Endothelial cell of umbilical vein (primary cell): ENCODE data around the gene ABCB9. TPM values are rescaled to one million over a fixed set of nuclear protein-coding genes. Genes with fewer than 3 reads are reported as not detected.

Experiments
- BruUV-seq: library from RNA; stranded (reverse); fragments of 400-500 nt; replicated peaks from 2 replicates; lab custom pipeline; 2021; lab: Mats Ljungman, UMichigan
- CTCF ChIA-PET: fragments of 300-600, 350-600 bp; sonication (Branson Sonifier 250); formaldehyde crosslinking; loops from one replicate; lab custom pipeline; 2021; ENCODE audit warnings: antibody characterized with exemption, inconsistent platforms; lab: Charles Lee
- POLR2A ChIA-PET: fragments of 300-600, 350-600 bp; sonication (Branson Sonifier 250); formaldehyde crosslinking; loops from one replicate; lab custom pipeline; 2021; ENCODE audit warnings: antibody characterized with exemption, inconsistent platforms; lab: Charles Lee
- DNase-seq: peaks from one replicate; pipeline ENCODE4 v3.0.0-alpha.2; 2011; ENCODE audit warnings: low read depth, low spot score
- FAIRE-seq: peaks from 2 replicates; lab custom pipeline; 2011; peaks lifted over from hg19 to GRCh38; lab: Jason Lieb, UNC
- H2AFZ ChIP-seq: 2 replicates; pipeline ENCODE4 v1.6.0; 2012; ENCODE audit warnings: low read depth, low read length, control low read depth, inconsistent platforms
- H3K27ac ChIP-seq: 2 replicates; pipeline ENCODE4 v1.5.1; 2011; ENCODE audit warnings: low read depth, mild to moderate bottlenecking, control low read depth, low read length, moderate library complexity; ENCODE audit not compliant: insufficient read depth
- H3K27me3 ChIP-seq, 2 experiments: 2 replicates each; pipeline versions ENCODE4 v1.6.0 to v1.6.1; 2011; ENCODE audit warnings: low read length in 2 of 2, mixed read lengths in 1 of 2; ENCODE audit not compliant: control insufficient read depth in 2 of 2, insufficient read depth in 2 of 2
- H3K36me3 ChIP-seq, 2 experiments: 2 replicates in 1 of 2; 3 replicates in 1 of 2; pipeline ENCODE4 v1.5.1; 2011; ENCODE audit warnings: low read length in 2 of 2, mild to moderate bottlenecking in 1 of 2, moderate library complexity in 1 of 2; ENCODE audit not compliant: control insufficient read depth in 2 of 2, insufficient read depth in 2 of 2; ENCODE audit errors: extremely low read depth in 1 of 2
- H3K4me1 ChIP-seq: 3 replicates; pipeline ENCODE4 v1.5.1; 2011; ENCODE audit warnings: mild to moderate bottlenecking, low read length; ENCODE audit not compliant: control insufficient read depth, insufficient read depth; ENCODE audit errors: extremely low read depth
- H3K4me2 ChIP-seq: 2 replicates; pipeline ENCODE4 v1.6.1; 2011; ENCODE audit warnings: low read length, control low read depth, mixed read lengths; ENCODE audit not compliant: insufficient read depth
- H3K4me3 ChIP-seq, 3 experiments: fragments of 200-600 bp in 1 of 3; sonication (generic), shearing (Covaris generic) in 1 of 3; replicated peaks in 1 of 3; 2 replicates each; pipeline ENCODE4 v1.5.1; 2011 to 2016; ENCODE audit warnings: control low read depth in 3 of 3, low read length in 3 of 3, mild to moderate bottlenecking in 2 of 3, inconsistent platforms in 1 of 3, low read depth in 1 of 3, moderate library complexity in 1 of 3; ENCODE audit not compliant: insufficient read depth in 1 of 3
- H3K79me2 ChIP-seq: 2 replicates; pipeline ENCODE4 v1.6.0; 2012; ENCODE audit warnings: low read length, inconsistent platforms; ENCODE audit not compliant: control insufficient read depth, insufficient read depth
- H3K9ac ChIP-seq: replicated peaks from 2 replicates; pipeline ENCODE3; 2011; ENCODE audit warnings: low read length, control low read depth; ENCODE audit not compliant: insufficient read depth; ENCODE audit errors: extremely low read depth
- H3K9me1 ChIP-seq: replicated peaks from 3 replicates; pipeline ENCODE4 v1.6.0; 2011; ENCODE audit warnings: mild to moderate bottlenecking, low read length; ENCODE audit not compliant: control insufficient read depth, insufficient read depth; ENCODE audit errors: extremely low read depth
- H3K9me3 ChIP-seq: replicated peaks from 2 replicates; pipeline ENCODE4 v1.5.1; 2012; ENCODE audit warnings: low read length, inconsistent platforms; ENCODE audit not compliant: control insufficient read depth, insufficient read depth
- H4K20me1 ChIP-seq: replicated peaks from 2 replicates; pipeline ENCODE3; 2011; ENCODE audit warnings: mild to moderate bottlenecking, low read length; ENCODE audit not compliant: control insufficient read depth, insufficient read depth; ENCODE audit errors: extremely low read depth
- EZH2 ChIP-seq: IDR thresholded peaks from 2 replicates; pipeline ENCODE4 v1.6.1; 2012; ENCODE audit warnings: borderline replicate concordance, low read depth, mild to moderate bottlenecking, moderate library complexity, low read length, inconsistent platforms; ENCODE audit not compliant: severe bottlenecking
- FOS ChIP-seq: IDR thresholded peaks from 2 replicates; pipeline ENCODE4 v1.6.1; 2011; ENCODE audit warnings: mild to moderate bottlenecking, low read length, moderate library complexity, borderline replicate concordance; ENCODE audit not compliant: insufficient read depth
- GATA2 ChIP-seq: IDR thresholded peaks from 2 replicates; pipeline ENCODE4 v1.7.0; 2011; ENCODE audit warnings: low read depth, mild to moderate bottlenecking, moderate library complexity, mixed read lengths, low read length; ENCODE audit not compliant: insufficient read length, insufficient read depth
- JUN ChIP-seq: IDR thresholded peaks from 2 replicates; pipeline ENCODE4 v1.6.1; 2011; ENCODE audit warnings: borderline replicate concordance, low read depth; ENCODE audit not compliant: insufficient read length, insufficient read depth
- MAX ChIP-seq: IDR thresholded peaks from 2 replicates; pipeline ENCODE4 v1.6.1; 2011; ENCODE audit not compliant: insufficient read depth, insufficient read length
- MYC ChIP-seq: IDR thresholded peaks from one replicate; pipeline ENCODE4 v1.6.1; 2011; ENCODE audit warnings: mild to moderate bottlenecking, low read depth, low read length
- POLR2A ChIP-seq: IDR thresholded peaks from 2 replicates; pipeline ENCODE4 v1.6.1; 2012; ENCODE audit warnings: low read depth, mild to moderate bottlenecking, control low read depth, low read length
- POLR2AphosphoS5 ChIP-seq: IDR thresholded peaks from 2 replicates; pipeline ENCODE4 v1.6.1; 2012; ENCODE audit warnings: low read depth, mild to moderate bottlenecking, control low read depth, low read length, moderate library complexity; ENCODE audit not compliant: insufficient read depth
- dilution Hi-C: fragments of 300-500 bp; cut with MboI; formaldehyde crosslinking; loops from one replicate; pipeline ENCODE4 v1.15.0; 2019; ENCODE audit warnings: low sequenced_read_pairs; ENCODE audit not compliant: extremely low pct_ligation_motif_present
- intact Hi-C: fragments of 100-400 bp; cut with micrococcal nuclease; formaldehyde crosslinking; loops from one replicate; pipeline ENCODE4 v1.10.0; 2022
- polyA plus RNA-seq, 4 experiments: library from polyadenylated mRNA; depleted of rRNA in 3 of 4; stranded (reverse) in 3 of 4; unstranded in 1 of 4; fragments of >200 nt; gene quantifications; 2 replicates each; pipeline versions ENCODE4 v1.2.1 to v1.2.3, GENCODE V29; 2011 to 2012; ENCODE audit warnings: missing spikeins in 1 of 4
- total RNA-seq: library from RNA; stranded (reverse); gene quantifications from 2 replicates; pipeline ENCODE4 v1.2.3, GENCODE V29; 2021
- TF ChIP-seq, protein P1 (sequence below), 2 donors: IDR thresholded peaks; 1 replicate in 1 of 2; 2 replicates in 1 of 2; pipeline ENCODE4 v1.5.1; 2011; ENCODE audit warnings: low read length in 2 of 2, mild to moderate bottlenecking in 2 of 2, moderate library complexity in 2 of 2, control low read depth in 1 of 2, inconsistent platforms in 1 of 2, low read depth in 1 of 2; ENCODE audit not compliant: insufficient read depth in 1 of 2; ENCODE audit errors: extremely low read depth in 1 of 2

Gene ABCB9
- total and polyA plus RNA-seq, 2 donors (not counting 3 experiments of a cell fraction or from before 2014, with no cell fraction given) = 11.7 to 16.9 TPM

DNA sequence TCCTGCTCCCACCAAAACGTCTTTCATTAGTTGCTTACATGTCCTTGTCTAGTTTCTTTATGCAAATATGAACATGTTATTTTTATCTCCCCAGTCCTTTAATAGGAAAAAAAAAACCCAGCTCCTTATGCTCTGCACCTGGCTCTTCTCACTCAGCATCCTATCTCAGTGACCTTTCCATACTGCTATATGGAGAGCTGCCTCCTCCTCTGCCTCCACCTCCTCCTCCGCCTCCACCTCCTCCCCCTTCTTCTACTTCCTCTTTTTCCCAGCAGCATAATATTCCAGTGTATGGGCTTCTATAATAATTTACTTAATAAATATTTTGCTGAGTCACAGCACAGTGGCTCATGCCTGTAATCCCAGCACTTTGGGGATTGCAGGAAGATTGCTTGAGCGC is 31.5 kb downstream of the ABCB9 start:
- POLR2A ChIA-PET = no interaction called here
- Histone ChIP-seq H3K9me1 (no peaks in the 10 kb centered on the region), H3K27ac (no peak overlapping the region), H3K36me3 (peaks cover 0 to 2% of the 10 kb centered on the region in 2 experiments), H3K9me3 (no peaks in the 10 kb centered on the region), H4K20me1 (no peaks in the 10 kb centered on the region), H3K27me3 (no peaks in the 10 kb centered on the region), H3K4me2 (no peak overlapping the region), H3K79me2 (no peaks in the 10 kb centered on the region), H3K4me1 (no peaks in the 10 kb centered on the region), H2AFZ (no peak overlapping the region), H3K9ac (no peak overlapping the region), H3K4me3 (no peak overlapping the region)
- intact Hi-C loops = no loop called here
- no peak for DNase-seq
- TF ChIP-seq MYC (no peak), EZH2 (no peak), MAX (no peak), JUN (no peak), FOS (no peak), POLR2AphosphoS5 (no peak), GATA2 (no peak), POLR2A (no peak)
- TF ChIP-seq, protein P1, sequence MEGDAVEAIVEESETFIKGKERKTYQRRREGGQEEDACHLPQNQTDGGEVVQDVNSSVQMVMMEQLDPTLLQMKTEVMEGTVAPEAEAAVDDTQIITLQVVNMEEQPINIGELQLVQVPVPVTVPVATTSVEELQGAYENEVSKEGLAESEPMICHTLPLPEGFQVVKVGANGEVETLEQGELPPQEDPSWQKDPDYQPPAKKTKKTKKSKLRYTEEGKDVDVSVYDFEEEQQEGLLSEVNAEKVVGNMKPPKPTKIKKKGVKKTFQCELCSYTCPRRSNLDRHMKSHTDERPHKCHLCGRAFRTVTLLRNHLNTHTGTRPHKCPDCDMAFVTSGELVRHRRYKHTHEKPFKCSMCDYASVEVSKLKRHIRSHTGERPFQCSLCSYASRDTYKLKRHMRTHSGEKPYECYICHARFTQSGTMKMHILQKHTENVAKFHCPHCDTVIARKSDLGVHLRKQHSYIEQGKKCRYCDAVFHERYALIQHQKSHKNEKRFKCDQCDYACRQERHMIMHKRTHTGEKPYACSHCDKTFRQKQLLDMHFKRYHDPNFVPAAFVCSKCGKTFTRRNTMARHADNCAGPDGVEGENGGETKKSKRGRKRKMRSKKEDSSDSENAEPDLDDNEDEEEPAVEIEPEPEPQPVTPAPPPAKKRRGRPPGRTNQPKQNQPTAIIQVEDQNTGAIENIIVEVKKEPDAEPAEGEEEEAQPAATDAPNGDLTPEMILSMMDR (IDR thresholded peaks at IDR 0.05; ENCODE audit: extremely low read depth in 1 of 2, insufficient read depth in 1 of 2, low read depth in 1 of 2, low read length in 2 of 2) = no peak
- FAIRE-seq = no peak
- no TSS peak for BruUV-seq
- dilution Hi-C loops = no loop called here
- CTCF ChIA-PET = no interaction called here
